Skin epidermis (tissue), 12 donors: Measurements from ENCODE around the gene IFI44.

Source experiments
- H3K27ac ChIP-seq, 21 experiments: fragments of 200-600 bp; sonication (generic) in 11 of 21; one replicate each; pipeline ENCODE4 v1.5.0; 2020; ENCODE audit warnings: mild to moderate bottlenecking in 3 of 21, inconsistent platforms in 2 of 21, moderate library complexity in 2 of 21
- H3K4me3 ChIP-seq, 7 experiments: fragments of 200-600 bp; sonication (generic) in 2 of 7; one replicate each; pipeline ENCODE4 v1.5.0; 2020; ENCODE audit warnings: inconsistent platforms in 2 of 7, mild to moderate bottlenecking in 2 of 7, moderate library complexity in 1 of 7

IFI44 gene

DNA sequence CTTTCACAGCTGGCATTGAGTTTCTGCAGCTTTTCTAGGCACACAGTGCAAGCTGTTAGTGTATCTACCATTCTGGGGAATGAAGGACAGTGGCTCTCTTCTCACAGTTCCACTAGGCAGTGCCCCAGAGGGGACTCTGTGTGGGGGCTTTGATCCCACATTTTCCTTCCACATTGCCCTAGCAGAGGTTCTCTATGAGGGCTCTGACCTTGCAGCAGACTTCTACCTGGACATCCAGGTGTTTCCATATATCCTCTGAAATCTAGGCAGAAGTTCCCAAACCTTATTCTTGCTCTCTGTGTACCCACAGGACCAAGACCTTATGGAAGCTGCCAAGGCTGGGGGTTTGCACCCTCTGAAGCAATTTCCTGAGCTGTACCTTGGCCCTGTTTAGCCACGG is 2.4 kb upstream of the IFI44 start:
- H3K27ac ChIP-seq: no peak overlapping the region
- no peak overlapping the region for H3K4me3 ChIP-seq

DNA sequence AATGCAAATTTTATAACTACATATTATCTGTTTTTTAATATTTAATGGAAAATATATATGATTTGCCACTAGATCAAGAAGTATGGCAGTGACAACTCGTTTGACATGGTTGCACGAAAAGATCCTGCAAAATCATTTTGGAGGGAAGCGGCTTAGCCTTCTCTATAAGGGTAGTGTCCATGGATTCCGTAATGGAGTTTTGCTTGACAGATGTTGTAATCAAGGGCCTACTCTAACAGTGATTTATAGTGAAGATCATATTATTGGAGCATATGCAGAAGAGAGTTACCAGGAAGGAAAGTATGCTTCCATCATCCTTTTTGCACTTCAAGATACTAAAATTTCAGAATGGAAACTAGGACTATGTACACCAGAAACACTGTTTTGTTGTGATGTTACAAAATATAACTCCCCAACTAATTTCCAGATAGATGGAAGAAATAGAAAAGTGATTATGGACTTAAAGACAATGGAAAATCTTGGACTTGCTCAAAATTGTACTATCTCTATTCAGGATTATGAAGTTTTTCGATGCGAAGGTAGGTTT is 556 bp downstream of the IFI44 start:
- Histone ChIP-seq H3K27ac (peak overlapping the region in 16 of 21 experiments; percentile 5 to 90 (median 74)), H3K4me3 (peak overlapping the region; percentile 24 to 52 (median 30))

DNA sequence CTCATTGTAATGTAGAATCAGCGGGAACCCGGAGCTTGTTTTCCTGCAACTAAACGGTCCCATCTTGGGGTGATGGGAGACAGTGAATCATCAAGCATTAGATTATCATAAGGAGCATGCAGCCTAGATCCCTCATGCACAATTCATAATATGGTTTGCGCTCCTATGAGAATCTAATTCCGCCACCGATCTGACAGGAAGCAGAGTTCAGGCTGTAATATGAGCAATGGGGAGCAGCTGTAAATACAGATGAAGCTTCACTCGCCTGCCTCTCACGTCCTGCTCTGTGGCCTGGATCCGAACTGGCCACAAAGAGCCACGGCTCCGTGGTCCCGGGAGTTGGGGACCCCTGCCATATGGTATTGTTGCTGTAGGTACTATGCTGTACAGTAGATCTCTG is 1.6 kb downstream of the IFI44 start:
- H3K27ac ChIP-seq: peak overlapping the region in 16 of 21 experiments; percentile 4 to 90 (median 70)
- peak overlapping the region; percentile 24 to 52 (median 30) for H3K4me3 ChIP-seq

DNA sequence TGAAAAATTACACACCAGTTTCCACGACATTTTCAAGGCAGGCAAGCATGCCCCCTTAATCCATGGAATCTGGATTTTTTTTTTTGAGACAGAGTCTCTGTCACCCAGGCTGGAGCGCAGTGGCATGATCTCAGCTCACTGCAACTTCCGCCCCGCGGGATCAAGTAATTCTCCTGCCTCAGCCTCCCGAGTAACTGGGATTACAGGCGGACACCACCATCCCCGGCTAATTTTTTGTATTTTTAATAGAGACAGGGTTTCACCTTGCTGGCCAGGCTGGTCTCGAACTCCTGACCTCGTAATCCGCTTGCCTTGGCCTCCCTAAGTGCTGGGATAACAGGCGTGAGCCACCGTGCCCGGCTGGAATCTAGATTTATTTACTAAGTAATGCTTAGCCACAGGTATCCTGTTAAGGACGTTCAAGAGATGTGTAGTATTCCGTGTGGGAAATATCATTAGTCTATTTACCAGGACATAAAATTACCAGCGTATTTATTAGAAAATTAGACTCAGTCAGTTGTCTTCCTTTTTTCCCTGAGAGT is 2.5 kb downstream of the IFI44 start:
- H3K27ac ChIP-seq: peak overlapping the region in 9 of 21 experiments; percentile 4 to 87 (median 73)
- peak overlapping the region in 6 of 7 experiments; percentile 25 to 52 (median 36) for H3K4me3 ChIP-seq

DNA sequence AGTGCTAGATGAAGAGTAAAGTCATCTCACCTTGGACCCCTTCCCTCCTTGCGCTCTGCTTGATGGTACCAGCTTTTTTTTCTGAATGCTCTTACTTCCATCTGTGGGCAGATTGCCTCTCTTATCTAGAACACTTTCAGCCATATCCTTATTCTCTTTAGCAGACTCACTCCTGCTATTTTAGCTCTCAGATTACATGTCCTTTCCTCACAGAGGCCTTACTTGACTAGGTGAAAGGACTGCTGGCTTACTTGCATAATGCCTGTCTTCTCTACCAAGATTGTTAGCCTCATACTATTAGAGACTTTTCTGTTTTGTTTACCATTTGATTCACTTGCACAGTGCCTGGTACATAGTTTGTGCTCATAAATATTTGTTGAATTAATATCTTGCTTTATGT is 9.3 kb downstream of the IFI44 start:
- no peak overlapping the region for H3K4me3 ChIP-seq

DNA sequence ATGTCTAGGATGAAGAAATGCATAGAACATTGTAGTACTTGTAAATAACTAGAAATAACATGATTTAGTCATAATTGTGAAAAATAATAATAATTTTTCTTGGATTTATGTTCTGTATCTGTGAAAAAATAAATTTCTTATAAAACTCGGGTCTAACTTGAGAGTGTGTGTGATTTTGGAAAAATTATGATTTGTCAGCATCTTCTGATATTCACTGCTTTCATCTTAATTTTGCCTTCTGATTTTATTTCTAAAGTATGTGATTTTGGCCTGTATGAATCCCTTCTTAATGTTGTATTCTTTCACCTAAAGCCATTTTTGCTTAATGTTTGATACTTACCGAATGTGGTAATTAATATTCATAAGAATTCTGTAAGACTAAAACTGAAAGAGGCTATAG is 14.3 kb downstream of the IFI44 start:
- no peak overlapping the region for H3K27ac ChIP-seq
- H3K4me3 ChIP-seq: no peak overlapping the region

More for the DNA sequence above, 9.3 kb downstream of the IFI44 start:
- no peak overlapping the region for H3K27ac ChIP-seq

DNA sequence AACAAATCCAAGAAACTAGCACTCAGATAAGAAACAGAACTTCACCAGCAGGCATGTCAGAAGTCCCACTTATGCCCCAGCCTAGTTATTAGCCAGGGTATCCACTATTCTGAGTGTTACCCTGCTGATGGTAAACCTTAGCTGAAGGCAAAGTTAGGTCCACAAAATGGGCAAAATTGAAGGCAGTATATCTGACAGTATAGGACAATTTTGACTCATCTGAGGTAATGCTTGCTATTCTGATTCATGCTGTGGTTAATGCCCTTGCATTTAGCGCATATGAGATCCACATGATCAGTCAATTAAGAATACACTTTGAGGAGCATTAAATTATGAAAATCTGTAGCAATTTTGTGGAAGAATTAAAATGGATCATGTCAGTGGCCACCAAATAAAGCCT is 15.1 kb downstream of the IFI44 start:
- Histone ChIP-seq H3K4me3 (no peak overlapping the region), H3K27ac (no peak overlapping the region)

DNA sequence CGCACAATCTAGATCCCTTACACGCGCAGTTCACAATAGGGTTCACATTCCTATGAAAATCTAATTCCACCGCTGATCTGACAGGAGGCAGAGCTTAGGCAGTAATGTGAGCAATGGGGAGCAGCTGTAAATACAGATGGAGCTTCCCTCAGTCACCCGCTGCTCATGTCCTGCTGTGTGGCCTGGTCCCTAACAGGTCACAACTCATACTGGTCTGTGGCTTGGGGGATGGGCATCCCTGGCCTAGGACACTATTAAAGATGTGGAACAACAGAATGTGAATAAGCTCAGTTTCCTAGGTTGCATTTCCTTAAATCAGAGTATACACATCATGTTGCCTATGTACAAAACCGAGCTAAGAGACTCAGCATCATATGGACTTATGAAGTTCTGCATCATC is 16.2 kb downstream of the IFI44 start:
- no peak overlapping the region for H3K27ac ChIP-seq
- H3K4me3 ChIP-seq: no peak overlapping the region

DNA sequence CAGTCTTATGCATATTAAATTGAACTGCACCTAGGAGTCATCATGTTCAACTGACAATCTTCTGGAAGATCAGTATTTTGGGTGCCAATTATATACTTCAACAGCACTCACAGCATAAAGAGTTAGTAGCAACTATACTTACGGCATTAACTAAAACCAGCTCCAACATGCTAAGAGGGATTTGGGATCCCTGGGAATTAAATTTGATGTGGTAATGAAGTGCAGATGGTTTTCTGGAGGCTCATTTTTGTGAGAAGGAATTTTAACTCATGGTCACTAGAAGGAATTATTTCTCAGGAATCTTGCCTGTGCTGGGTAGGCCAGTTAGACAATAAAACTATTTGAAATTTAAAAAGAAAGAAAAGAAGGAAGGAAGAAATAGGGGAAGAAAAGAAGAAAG is 18.3 kb downstream of the IFI44 start:
- Histone ChIP-seq H3K4me3 (no peak overlapping the region), H3K27ac (no peak overlapping the region)

DNA sequence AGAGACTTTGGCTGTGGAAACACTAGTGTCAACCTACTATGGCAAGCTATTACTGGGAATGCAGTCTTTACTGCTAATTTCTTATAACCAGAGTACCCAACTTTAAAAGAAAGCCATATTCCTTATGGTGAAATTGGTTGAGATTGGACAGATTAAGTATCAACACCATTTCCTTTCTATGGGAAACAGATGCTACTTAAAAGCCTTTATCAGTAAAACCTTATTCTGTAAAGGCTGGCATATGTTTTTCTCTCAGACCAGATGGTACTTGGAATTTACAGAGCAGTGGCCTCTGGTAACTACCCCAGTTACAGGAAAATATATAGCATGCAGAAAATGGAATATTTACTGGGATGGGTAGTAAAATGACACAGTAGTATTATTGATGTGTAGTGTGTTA is 18.8 kb downstream of the IFI44 start:
- no peak overlapping the region for H3K4me3 ChIP-seq
- H3K27ac ChIP-seq: no peak overlapping the region

DNA sequence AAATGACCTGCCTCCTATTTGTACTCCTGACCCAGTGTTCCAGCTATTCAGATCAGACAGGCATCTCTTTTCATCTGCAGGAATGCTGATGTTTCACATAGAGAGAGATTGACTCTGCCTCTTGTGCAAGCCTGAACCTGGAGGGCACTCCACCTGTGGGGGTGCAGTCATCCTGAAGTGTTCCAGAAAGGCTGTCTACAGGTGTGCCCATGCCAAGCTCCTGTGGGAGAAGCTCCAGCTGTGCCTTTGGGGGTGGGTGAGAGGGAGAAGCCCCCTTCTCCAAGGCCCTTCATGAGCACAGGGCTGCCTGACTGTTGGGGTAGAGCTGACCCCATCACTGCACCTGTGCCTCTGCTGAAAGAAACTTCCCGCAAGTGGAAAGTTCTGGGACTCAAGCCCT is 22.8 kb downstream of the IFI44 start:
- no peak overlapping the region for H3K4me3 ChIP-seq
- H3K27ac ChIP-seq: no peak overlapping the region

DNA sequence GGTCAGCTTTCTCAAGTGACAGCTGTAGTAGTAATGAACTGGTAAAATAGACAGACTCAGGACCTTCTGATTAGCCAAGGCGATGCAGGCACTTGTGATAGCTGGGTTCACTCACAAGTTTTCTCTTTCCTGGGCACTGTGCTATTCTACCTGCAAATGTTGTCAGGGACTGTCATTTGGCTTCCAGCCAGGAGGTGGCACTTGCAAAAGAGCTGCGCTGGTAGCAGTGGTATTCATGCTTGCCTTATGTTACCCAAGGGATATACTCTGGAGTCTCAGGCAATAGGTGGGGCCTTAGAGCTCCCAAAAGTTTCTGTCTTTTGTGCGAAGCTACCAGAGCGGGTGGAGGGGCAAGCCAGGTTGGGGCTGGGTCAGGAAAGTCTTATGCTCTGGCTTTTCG is 23.5 kb downstream of the IFI44 start:
- Histone ChIP-seq H3K27ac (no peak overlapping the region), H3K4me3 (no peak overlapping the region)

DNA sequence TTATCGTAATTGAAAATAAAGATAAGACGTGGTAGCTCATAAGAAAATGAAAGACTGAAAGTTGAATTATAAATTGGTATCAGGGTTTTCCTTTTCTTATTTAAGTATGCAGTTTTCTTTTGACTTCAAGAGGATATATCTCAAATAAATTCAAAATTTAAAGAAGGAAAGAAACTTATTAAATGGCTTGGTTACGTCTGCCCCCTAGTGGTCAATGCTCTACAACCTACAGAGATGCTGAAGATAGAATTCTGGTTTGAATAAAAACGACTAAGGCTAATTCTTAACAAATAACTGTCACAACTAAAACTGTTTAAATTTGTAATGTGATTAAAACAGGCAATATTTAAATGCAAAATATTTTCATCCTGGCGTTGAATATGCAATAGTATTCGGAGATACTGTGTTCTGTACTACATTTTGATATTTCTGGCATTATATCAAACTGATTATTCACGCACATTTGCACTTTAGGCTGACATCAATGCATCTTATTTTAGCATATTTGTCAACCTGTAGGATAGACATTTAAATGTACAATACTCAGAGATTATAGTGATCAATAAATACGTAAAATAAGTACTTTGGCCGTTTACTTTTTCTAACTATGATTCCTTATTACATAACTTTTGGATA is 26.8 kb downstream of the IFI44 start:
- Histone ChIP-seq H3K27ac (no peak overlapping the region), H3K4me3 (no peak overlapping the region)

DNA sequence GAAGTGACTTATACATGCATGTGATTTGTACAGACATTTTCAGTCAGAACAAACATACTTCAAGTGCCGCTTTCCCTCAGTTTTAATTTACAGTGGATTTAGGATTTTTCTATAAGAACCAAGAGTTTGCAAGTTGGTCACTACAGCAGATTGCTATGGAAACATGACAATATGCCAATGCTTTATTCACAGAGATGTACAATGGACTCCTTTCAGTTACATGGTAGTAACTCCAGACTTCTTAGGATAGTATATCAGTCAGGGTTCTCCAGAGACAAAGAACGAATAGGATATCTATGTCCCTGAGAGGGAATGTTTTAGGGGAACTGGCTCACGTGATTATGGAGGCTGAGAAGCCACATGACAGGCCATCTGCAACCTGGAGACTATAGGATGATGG is 27.4 kb downstream of the IFI44 start:
- Histone ChIP-seq H3K4me3 (no peak overlapping the region), H3K27ac (no peak overlapping the region)

DNA sequence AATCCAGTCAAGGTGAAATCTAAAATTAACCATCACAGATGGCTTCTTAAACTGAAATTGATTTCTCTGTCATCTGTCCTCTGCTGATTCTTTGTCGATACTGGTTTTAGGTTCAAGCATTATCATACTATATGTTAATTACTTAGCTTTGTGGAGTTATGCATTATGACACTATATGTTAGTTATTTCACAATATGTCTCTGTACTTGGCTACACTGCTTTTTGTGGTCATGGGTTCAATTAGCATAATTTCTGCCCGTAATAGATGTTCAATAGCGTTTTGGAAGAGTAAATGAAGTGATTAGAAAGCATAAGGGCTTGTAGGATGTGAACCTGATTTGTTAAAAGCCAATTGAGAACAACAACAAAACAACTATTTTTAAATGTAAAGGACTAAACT is 28.2 kb downstream of the IFI44 start:
- no peak overlapping the region for H3K4me3 ChIP-seq

DNA sequence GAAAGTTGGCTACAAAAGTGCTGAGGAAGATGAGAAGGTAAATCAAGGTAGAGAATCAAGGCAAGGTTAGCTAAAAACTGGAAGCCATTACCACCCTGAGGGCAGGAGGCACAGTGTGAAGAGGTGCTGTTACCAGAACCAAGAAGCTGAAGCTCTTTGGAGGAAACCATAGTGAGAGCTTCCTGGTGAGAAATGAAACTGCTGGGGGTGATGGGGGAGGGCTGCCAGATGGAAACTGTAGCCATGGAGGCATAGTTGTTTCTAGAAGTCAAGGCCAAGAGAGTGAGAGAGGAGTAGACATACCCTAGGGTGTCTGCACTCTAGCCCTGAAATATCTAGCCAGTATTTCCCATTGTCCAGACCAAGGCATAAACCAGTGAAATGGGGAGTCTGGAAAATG is 28.7 kb downstream of the IFI44 start:
- no peak overlapping the region for H3K27ac ChIP-seq
- H3K4me3 ChIP-seq: no peak overlapping the region

More for the DNA sequence above, 28.2 kb downstream of the IFI44 start:
- H3K27ac ChIP-seq: no peak overlapping the region

DNA sequence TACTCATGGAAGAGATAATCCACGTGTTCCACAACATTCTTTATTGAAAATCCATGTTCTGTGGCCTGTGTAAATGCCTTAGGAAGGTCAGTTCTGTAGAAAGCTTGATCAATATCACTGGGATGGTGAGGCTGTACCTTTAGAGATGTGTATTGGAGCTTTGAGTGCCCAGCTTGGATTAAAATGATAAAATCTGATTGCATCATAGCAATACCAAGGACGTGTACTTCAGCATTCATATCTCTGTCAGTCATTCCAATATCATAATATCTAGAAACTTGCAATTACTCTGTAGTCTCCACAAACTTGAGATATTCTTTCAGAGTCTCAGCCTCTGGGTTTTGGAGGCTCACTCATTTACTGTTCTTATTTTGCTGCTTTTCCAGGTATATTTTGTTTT is 31.6 kb downstream of the IFI44 start:
- Histone ChIP-seq H3K27ac (no peak overlapping the region), H3K4me3 (no peak overlapping the region)

DNA sequence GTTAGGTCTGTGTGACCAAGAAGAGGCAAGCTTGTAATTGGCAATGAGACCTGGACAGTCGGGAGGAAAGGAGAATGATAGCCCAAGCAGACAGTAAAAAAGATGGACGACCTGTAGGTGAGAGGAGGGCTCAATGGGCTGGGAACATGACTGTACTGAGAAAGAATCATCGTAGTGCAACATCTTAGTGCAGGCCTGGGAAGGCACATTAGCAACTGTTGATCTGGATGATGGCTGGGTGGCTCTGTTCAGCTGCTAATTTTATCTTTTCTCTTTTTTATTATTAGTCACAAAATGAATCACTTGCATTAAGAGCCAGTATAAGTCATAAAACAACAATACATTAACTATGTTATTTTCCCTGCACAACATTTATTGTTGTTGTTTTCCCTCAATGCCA is 32.9 kb downstream of the IFI44 start:
- no peak overlapping the region for H3K27ac ChIP-seq
- no peak overlapping the region for H3K4me3 ChIP-seq

DNA sequence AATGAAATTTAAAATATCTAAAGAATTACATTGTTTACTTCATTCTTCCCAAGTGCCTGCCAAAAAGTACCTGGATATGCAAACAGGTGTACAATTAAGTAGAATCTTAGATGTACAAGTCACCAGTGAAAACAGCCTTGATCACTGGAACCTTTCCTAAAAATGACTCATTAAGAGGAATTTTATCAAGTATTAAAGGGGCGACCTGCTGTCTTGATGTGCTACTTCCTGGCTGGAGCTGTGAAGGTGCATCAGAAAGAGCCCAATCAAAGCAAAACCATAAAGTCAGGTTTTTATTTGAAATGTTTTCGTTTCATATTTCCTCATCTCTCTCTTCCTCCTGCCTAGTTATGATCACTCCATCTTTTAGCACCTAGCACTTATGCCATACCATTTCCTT is 33.4 kb downstream of the IFI44 start:
- Histone ChIP-seq H3K27ac (no peak overlapping the region), H3K4me3 (no peak overlapping the region)

DNA sequence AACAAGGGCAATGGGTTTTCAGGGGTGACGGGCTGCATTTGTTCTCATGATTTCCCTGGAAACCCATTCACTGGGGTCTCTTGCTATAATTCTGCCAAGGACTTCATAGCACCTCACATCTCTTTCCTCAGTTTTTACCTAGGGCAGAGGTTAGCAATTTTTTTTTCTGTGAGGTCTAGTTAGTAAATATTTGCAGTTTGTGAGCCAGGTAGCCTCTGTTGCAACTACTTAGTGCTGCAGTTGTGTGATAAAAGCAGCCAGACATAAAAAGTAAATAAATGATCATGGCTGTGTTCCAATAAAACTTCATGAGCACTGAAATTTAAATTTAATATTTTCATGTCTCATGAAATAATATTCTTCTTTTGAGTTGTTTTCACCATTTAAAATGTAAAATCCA is 37.7 kb downstream of the IFI44 start:
- H3K4me3 ChIP-seq: no peak overlapping the region

DNA sequence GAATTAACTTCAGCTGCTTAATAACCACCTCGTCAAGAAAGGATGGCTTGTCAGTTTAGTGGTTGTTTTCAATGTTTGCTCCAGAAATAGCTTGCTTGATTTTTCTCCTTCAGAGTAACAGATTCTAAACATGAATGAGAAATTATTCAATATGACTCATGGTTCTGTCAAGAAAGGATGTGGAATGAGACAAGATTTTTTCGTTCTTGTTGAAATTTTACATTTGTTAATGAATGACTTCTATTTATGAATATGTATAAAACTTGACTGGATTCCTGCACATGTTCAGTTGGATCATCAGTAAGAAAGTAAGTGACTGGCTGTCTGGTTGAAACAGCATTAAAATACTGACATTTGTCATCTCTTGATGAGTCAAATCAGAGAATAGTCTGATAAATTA is 38.3 kb downstream of the IFI44 start:
- Histone ChIP-seq H3K4me3 (no peak overlapping the region), H3K27ac (no peak overlapping the region)

More for the DNA sequence above, 37.7 kb downstream of the IFI44 start:
- no peak overlapping the region for H3K27ac ChIP-seq

DNA sequence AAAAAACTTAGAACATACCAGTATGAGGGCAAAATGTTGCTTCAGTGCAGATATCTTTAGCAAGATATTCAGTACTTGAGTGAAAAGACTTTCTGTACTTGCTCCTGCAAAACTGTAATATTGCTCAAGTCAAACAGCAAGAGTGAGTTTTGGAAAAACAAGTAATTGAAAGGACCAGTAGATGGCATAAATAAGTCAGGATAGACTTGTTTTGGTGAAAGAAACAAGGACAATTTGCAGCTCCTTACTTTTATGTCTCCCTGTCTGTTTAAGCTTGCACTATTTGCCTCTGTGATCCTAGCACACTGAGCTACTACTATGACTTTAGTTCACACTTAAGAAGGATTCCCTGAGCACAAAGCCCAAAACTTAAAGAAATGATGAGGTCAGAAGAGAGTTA is 39.1 kb downstream of the IFI44 start:
- Histone ChIP-seq H3K27ac (no peak overlapping the region), H3K4me3 (no peak overlapping the region)
